B cell (primary cell): ENCODE data around the gene DENR. TPM values are rescaled to one million over a fixed set of nuclear protein-coding genes. Genes with fewer than 3 reads are reported as not detected.
"Not testable (repeated sequence)": the region's sequence is repeated elsewhere in the genome, so short reads cannot be mapped to it uniquely, and the experiment has no call there.

Experiments used
- ATAC-seq: fragments of 200-7000 bp; cut with Tn5 transposase; one replicate; pipeline ENCODE4 v1.10.0; 2021; ENCODE audit warnings: low read depth, mild to moderate bottlenecking, moderate number of reproducible peaks, moderate library complexity
- CTCF ChIA-PET: fragments of 350-600 bp; sonication (Branson Sonifier 250); formaldehyde crosslinking; loops from one replicate; lab custom pipeline; 2021; ENCODE audit warnings: antibody characterized with exemption, inconsistent platforms; lab: Charles Lee
- POLR2A ChIA-PET: fragments of 350-600 bp; sonication (Branson Sonifier 250); formaldehyde crosslinking; loops from one replicate; lab custom pipeline; 2021; ENCODE audit warnings: antibody characterized with exemption; lab: Charles Lee
- DNase-seq: peaks from one replicate; pipeline ENCODE4 v3.0.0; 2013
- H2AFZ ChIP-seq: 2 replicates; pipeline ENCODE4 v1.6.1; 2012; ENCODE audit warnings: mild to moderate bottlenecking, low read depth, low read length; ENCODE audit not compliant: insufficient read depth, poor library complexity, severe bottlenecking
- H3K27ac ChIP-seq, 2 donors: 1 replicate in 1 of 2; 2 replicates in 1 of 2; pipeline ENCODE4 v1.5.1; 2012 to 2013; ENCODE audit warnings: low read length in 2 of 2, mild to moderate bottlenecking in 2 of 2, moderate library complexity in 1 of 2
- H3K27me3 ChIP-seq, 4 experiments: fragments of 200-600 bp in 1 of 4; sonication (generic) in 1 of 4; replicated peaks in 1 of 4; 1 replicate in 2 of 4; 2 replicates in 2 of 4; pipeline versions ENCODE4 v1.6.1 to v1.7.0; 2013 to 2016; ENCODE audit warnings: low read length in 3 of 4, mild to moderate bottlenecking in 2 of 4, mixed read lengths in 1 of 4, moderate library complexity in 1 of 4; ENCODE audit not compliant: insufficient read depth in 4 of 4, control insufficient read depth in 3 of 4; ENCODE audit errors: control extremely low read depth in 1 of 4
- H3K36me3 ChIP-seq, 2 experiments: replicated peaks in 1 of 2; 1 replicate in 1 of 2; 2 replicates in 1 of 2; pipeline versions ENCODE4 v1.6.1 to v1.7.1; 2013; ENCODE audit warnings: low read length in 1 of 2; ENCODE audit not compliant: insufficient read depth in 2 of 2, control insufficient read depth in 1 of 2; ENCODE audit errors: control extremely low read depth in 1 of 2, extremely low read depth in 1 of 2
- H3K4me1 ChIP-seq, 2 donors: fragments of 200-600 bp in 1 of 2; sonication (generic) in 1 of 2; 1 replicate in 1 of 2; 2 replicates in 1 of 2; pipeline versions ENCODE4 v1.5.1 to v1.6.1; 2013 to 2017; ENCODE audit warnings: low read length in 2 of 2; ENCODE audit not compliant: control insufficient read depth in 2 of 2, insufficient read depth in 2 of 2
- H3K4me2 ChIP-seq: replicated peaks from 2 replicates; pipeline ENCODE3; 2012; ENCODE audit warnings: mild to moderate bottlenecking, low read depth, low read length; ENCODE audit not compliant: poor library complexity, severe bottlenecking
- H3K4me3 ChIP-seq, 5 experiments: fragments of 200-600 bp in 1 of 5; sonication (generic) in 1 of 5; 1 replicate in 3 of 5; 2 replicates in 2 of 5; pipeline versions ENCODE4 v1.5.1 to v1.7.0; 2011 to 2016; ENCODE audit warnings: low read length in 4 of 5, mild to moderate bottlenecking in 4 of 5, low read depth in 2 of 5, control low read depth in 1 of 5, moderate library complexity in 1 of 5; ENCODE audit not compliant: insufficient read depth in 1 of 5; ENCODE audit errors: control extremely low read depth in 1 of 5, extremely low read depth in 1 of 5
- H3K79me2 ChIP-seq: fragments of 200-600 bp; sonication (generic); one replicate; pipeline ENCODE4 v1.6.0; 2016; ENCODE audit warnings: low read length; ENCODE audit not compliant: control insufficient read depth, insufficient read depth
- H3K9ac ChIP-seq: fragments of 200-600 bp; sonication (generic); 2 replicates; pipeline ENCODE4 v1.6.1; 2017; ENCODE audit warnings: mild to moderate bottlenecking, low read length, moderate library complexity
- H3K9me3 ChIP-seq, 3 donors: one replicate each; pipeline versions ENCODE4 v1.6.1 to v1.7.1; 2013; ENCODE audit warnings: low read length in 2 of 3; ENCODE audit not compliant: control insufficient read depth in 2 of 3, insufficient read depth in 1 of 3; ENCODE audit errors: control extremely low read depth in 1 of 3
- H4K20me1 ChIP-seq: 2 replicates; pipeline ENCODE4 v1.6.0; 2012; ENCODE audit warnings: mild to moderate bottlenecking, low read length; ENCODE audit not compliant: insufficient read depth, control insufficient read depth, poor library complexity, severe bottlenecking
- H3K27ac Mint-ChIP-seq: one replicate; pipeline ENCODE4 v1.8.0; 2021; ENCODE audit warnings: mixed read lengths
- H3K27me3 Mint-ChIP-seq: one replicate; pipeline ENCODE4 v1.8.0; 2021; ENCODE audit warnings: mixed read lengths
- H3K4me1 Mint-ChIP-seq: one replicate; pipeline ENCODE4 v1.8.0; 2021; ENCODE audit warnings: mixed read lengths
- H3K4me3 Mint-ChIP-seq: one replicate; pipeline ENCODE4 v1.8.0; 2021; ENCODE audit warnings: mixed read lengths
- H3K9me3 Mint-ChIP-seq: one replicate; pipeline ENCODE4 v1.8.0; 2022; ENCODE audit warnings: mixed read lengths; ENCODE audit not compliant: insufficient read depth
- EZH2 ChIP-seq: IDR thresholded peaks from 2 replicates; pipeline ENCODE4 v1.6.1; 2012; ENCODE audit warnings: borderline replicate concordance, low read depth, mild to moderate bottlenecking, moderate library complexity, low read length; ENCODE audit not compliant: insufficient read depth, poor library complexity, severe bottlenecking
- WGBS: methylation state at CpG from one replicate; pipeline ENCODE4 v1.1.5; 2013; ENCODE audit warnings: missing lambda C conversion rate; ENCODE audit not compliant: insufficient coverage; 5-methylcytosine and 5-hydroxymethylcytosine counted together
- intact Hi-C: fragments of 100-400 bp; cut with micrococcal nuclease; formaldehyde crosslinking; loops from one replicate; pipeline ENCODE4 v1.10.0; 2022
- polyA plus RNA-seq: library from polyadenylated mRNA; depleted of rRNA; stranded (reverse); fragments of >200 nt; gene quantifications from 2 replicates; pipeline ENCODE4 v1.2.3, GENCODE V29; 2012
- total RNA-seq, 2 donors: library from RNA; stranded (reverse); fragments of 120-200 nt in 1 of 2; gene quantifications; 1 replicate in 1 of 2; 2 replicates in 1 of 2; pipeline versions ENCODE4 v1.2.3 to v1.2.4, GENCODE V29; 2013 to 2022
- TF ChIP-seq, protein P1 (sequence below): fragments of 200-600 bp; IDR thresholded peaks from one replicate; pipeline ENCODE4 v1.8.0; 2022; ENCODE audit warnings: antibody characterized with exemption, mild to moderate bottlenecking

DENR gene
- total and polyA plus RNA-seq, 2 donors (not counting 1 experiment from before 2014, with no cell fraction given) = 14.0 to 54.5 TPM

DNA sequence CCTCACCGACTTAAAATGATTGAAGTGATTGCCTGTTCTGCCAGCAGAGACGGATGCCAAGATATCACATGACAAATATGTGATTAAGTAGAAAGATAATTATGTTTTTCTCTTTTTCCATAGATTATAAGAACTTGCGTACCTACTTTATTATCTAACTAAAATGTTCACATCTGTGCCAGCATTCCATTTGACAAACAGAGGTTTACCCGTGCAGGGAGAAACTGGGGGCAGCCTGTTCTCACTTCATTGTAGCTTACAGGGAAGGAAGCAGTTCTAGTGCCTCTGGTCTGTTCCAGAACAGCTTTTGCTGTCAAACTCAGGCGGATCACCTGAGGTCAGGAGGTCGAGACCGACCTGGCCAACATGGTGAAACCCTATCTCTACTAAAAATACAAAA lies 51.3 kb downstream of the DENR start:
- POLR2A ChIA-PET = no interaction called here
- no peaks in the 10 kb centered on the region for H3K27me3 Mint-ChIP-seq
- H3K36me3 ChIP-seq = no peaks in the 10 kb centered on the region

DNA sequence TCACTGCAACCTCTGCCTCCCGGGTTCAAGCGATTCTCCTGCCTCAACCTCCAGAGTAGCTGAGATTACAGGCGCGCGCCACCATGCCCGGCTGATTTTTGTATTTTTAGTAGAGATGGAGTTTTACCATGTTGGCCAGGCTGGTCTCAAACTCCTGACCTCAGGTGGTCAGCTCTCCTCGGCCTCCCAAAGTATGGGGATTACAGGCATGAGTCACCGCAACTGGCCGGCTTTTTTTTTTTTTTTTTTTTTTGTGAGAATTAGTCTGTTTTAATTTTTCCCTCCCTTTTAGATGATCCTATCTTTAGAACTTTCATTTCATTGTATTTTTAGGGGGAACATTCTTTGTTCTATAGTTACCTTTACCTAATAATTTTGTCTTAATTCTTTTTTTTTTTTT lies 52.3 kb downstream of the DENR start:
- WGBS = no CpG with 5 or more reads among the region's 9 CpGs
- H3K27me3 Mint-ChIP-seq, H3K4me3 ChIP-seq, H3K9me3 Mint-ChIP-seq, H3K4me3 Mint-ChIP-seq, H3K27ac Mint-ChIP-seq, CTCF ChIA-PET, H3K79me2 ChIP-seq, H3K27me3 ChIP-seq, intact Hi-C loops, DNase-seq, H3K4me2 ChIP-seq, H4K20me1 ChIP-seq, H2AFZ ChIP-seq, ATAC-seq, H3K9ac ChIP-seq, H3K9me3 ChIP-seq, H3K36me3 ChIP-seq, H3K27ac ChIP-seq: not testable (repeated sequence)
- H3K4me1 ChIP-seq = peaks cover 10 to 11% of the 10 kb centered on the region in 2 donors
- peaks cover 12% of the 10 kb centered on the region for H3K4me1 Mint-ChIP-seq
- POLR2A ChIA-PET = interaction anchor here (0.7 kb wide), 2 partner anchors 14 to 33 kb away, joined by 3 to 7 read pairs; no protein-coding TSS in a partner anchor

More for the DNA sequence above, 51.3 kb downstream of the DENR start:
- TF ChIP-seq EZH2 = no peak
- TF ChIP-seq, protein P1, sequence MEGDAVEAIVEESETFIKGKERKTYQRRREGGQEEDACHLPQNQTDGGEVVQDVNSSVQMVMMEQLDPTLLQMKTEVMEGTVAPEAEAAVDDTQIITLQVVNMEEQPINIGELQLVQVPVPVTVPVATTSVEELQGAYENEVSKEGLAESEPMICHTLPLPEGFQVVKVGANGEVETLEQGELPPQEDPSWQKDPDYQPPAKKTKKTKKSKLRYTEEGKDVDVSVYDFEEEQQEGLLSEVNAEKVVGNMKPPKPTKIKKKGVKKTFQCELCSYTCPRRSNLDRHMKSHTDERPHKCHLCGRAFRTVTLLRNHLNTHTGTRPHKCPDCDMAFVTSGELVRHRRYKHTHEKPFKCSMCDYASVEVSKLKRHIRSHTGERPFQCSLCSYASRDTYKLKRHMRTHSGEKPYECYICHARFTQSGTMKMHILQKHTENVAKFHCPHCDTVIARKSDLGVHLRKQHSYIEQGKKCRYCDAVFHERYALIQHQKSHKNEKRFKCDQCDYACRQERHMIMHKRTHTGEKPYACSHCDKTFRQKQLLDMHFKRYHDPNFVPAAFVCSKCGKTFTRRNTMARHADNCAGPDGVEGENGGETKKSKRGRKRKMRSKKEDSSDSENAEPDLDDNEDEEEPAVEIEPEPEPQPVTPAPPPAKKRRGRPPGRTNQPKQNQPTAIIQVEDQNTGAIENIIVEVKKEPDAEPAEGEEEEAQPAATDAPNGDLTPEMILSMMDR = no peak
- H3K27ac ChIP-seq = no peak overlapping the region
- DNase-seq (no peak), ATAC-seq (no peak)
- CTCF ChIA-PET = interaction anchor here (1.5 kb wide), 1 partner anchor 11 kb away, joined by 10 read pairs; no protein-coding TSS in a partner anchor
- no peak overlapping the region for H3K4me3 Mint-ChIP-seq
- 100% methylated on average over 2 of the region's 7 CpGs for WGBS
- no peak overlapping the region for H2AFZ ChIP-seq
- peaks cover 7% of the 10 kb centered on the region in 2 donors for H3K4me1 ChIP-seq
- no peak overlapping the region for H3K9ac ChIP-seq
- no peaks in the 10 kb centered on the region for H3K27me3 ChIP-seq
- H3K9me3 ChIP-seq = no peaks in the 10 kb centered on the region
- peaks cover 8% of the 10 kb centered on the region for H3K4me1 Mint-ChIP-seq
- no peaks in the 10 kb centered on the region for H3K79me2 ChIP-seq
- H3K4me2 ChIP-seq = no peak overlapping the region
- H4K20me1 ChIP-seq = no peaks in the 10 kb centered on the region
- H3K9me3 Mint-ChIP-seq = no peaks in the 10 kb centered on the region
- no peak overlapping the region for H3K4me3 ChIP-seq
- no peak overlapping the region for H3K27ac Mint-ChIP-seq
- intact Hi-C loops = no loop called here
